GM18873 (cell line): ENCODE measurements around the gene FUCA1.
"Not testable (repeated sequence)": the region's sequence is repeated elsewhere in the genome, so short reads cannot be mapped to it uniquely, and the experiment has no call there.

Experiments used
- ATAC-seq: cut with Tn5 transposase; IDR thresholded peaks from one replicate; pipeline ENCODE4 v1.9.1; 2021; ENCODE audit warnings: mild to moderate bottlenecking, moderate library complexity, moderate number of reproducible peaks; ENCODE audit not compliant: unreplicated experiment, low FRiP score

FUCA1 gene

GRCh38 chr1:23896491-23896890 lies 28.4 kb upstream of the FUCA1 start:
- ATAC-seq: no peak

- no peak for ATAC-seq
Measured at GRCh38 chr1:23895993-23896392, 27.9 kb upstream of the FUCA1 start.

GRCh38 chr1:23895082-23895481 lies 27.0 kb upstream of the FUCA1 start:
- ATAC-seq: no peak

- no peak for ATAC-seq
Measured at GRCh38 chr1:23889074-23889473, 21.0 kb upstream of the FUCA1 start.

GRCh38 chr1:23885222-23885621 lies 17.1 kb upstream of the FUCA1 start:
- ATAC-seq: no peak

- no peak for ATAC-seq
Measured at GRCh38 chr1:23882746-23883145, 14.7 kb upstream of the FUCA1 start.

GRCh38 chr1:23879809-23880208 lies 11.7 kb upstream of the FUCA1 start:
- ATAC-seq: no peak

GRCh38 chr1:23878668-23879067 lies 10.6 kb upstream of the FUCA1 start:
- no peak for ATAC-seq

GRCh38 chr1:23875382-23875781 lies 7.3 kb upstream of the FUCA1 start:
- no peak for ATAC-seq

- no peak for ATAC-seq
Measured at GRCh38 chr1:23872421-23872820, 4.3 kb upstream of the FUCA1 start.

GRCh38 chr1:23869051-23869450 lies 961 bp upstream of the FUCA1 start:
- ATAC-seq: no peak

- ATAC-seq: no peak
Measured at GRCh38 chr1:23868557-23869016, 497 bp upstream of the FUCA1 start.

GRCh38 chr1:23867542-23867894 lies 572 bp downstream of the FUCA1 start:
- peak; percentile 5 for ATAC-seq

- no peak for ATAC-seq
Measured at GRCh38 chr1:23865543-23865930, 2.6 kb downstream of the FUCA1 start.

- ATAC-seq: no peak
Measured at GRCh38 chr1:23864801-23865542, 3.1 kb downstream of the FUCA1 start.

GRCh38 chr1:23862640-23863039 lies 5.5 kb downstream of the FUCA1 start:
- no peak for ATAC-seq

- no peak for ATAC-seq
Measured at GRCh38 chr1:23854568-23854967, 13.5 kb downstream of the FUCA1 start.

- not testable (repeated sequence) for ATAC-seq
Measured at GRCh38 chr1:23853124-23853523, 15.0 kb downstream of the FUCA1 start.

GRCh38 chr1:23851406-23851805 lies 16.7 kb downstream of the FUCA1 start:
- ATAC-seq: not testable (repeated sequence)

- no peak for ATAC-seq
Measured at GRCh38 chr1:23848673-23849616, 19.1 kb downstream of the FUCA1 start.

- ATAC-seq: not testable (repeated sequence)
Measured at GRCh38 chr1:23847482-23848095, 20.5 kb downstream of the FUCA1 start.
